ENCODE data around the gene CD300LD.
"Not testable (repeated sequence)": the region's sequence is repeated elsewhere in the genome, so short reads cannot be mapped to it uniquely, and the experiment has no call there.

The CD300LD gene

GRCh38 chr17:74558882-74559519, 33.1 kb downstream of the CD300LD start:
- in situ Hi-C loops (cut with MboI; ENCODE audit: low pct_unique_long_range_greater_than_20kb, low sequenced_read_pairs, unreplicated experiment) = no loop called here
- TF ChIP-seq, protein P1, sequence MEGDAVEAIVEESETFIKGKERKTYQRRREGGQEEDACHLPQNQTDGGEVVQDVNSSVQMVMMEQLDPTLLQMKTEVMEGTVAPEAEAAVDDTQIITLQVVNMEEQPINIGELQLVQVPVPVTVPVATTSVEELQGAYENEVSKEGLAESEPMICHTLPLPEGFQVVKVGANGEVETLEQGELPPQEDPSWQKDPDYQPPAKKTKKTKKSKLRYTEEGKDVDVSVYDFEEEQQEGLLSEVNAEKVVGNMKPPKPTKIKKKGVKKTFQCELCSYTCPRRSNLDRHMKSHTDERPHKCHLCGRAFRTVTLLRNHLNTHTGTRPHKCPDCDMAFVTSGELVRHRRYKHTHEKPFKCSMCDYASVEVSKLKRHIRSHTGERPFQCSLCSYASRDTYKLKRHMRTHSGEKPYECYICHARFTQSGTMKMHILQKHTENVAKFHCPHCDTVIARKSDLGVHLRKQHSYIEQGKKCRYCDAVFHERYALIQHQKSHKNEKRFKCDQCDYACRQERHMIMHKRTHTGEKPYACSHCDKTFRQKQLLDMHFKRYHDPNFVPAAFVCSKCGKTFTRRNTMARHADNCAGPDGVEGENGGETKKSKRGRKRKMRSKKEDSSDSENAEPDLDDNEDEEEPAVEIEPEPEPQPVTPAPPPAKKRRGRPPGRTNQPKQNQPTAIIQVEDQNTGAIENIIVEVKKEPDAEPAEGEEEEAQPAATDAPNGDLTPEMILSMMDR (IDR thresholded peaks at IDR 0.05; ENCODE audit: extremely low read depth, insufficient read depth, missing control alignments) = no peak
- no peak for DNase-seq (ENCODE audit: low spot score)

DNA sequence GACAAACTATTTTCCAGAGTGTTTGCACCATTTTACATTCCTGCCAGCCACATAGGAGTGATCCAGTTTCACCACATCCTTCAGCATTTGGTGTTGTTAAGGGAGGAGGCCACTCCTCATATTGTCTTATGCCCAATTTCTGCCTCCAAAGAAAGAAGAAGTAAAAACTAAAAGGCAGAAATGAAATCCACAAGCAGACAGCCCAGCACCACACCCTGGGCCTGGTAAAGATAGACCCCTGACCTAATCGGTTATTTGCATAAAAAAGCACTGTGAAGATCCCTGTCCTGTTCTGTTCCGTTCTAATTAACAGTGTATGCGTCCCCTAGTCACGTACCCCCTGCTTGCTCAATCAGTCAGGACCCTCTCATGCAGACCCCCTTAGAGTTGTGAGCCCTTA, 33.7 kb downstream of the CD300LD start:
- in situ Hi-C loops (cut with MboI; ENCODE audit: low pct_unique_long_range_greater_than_20kb, low sequenced_read_pairs, unreplicated experiment); DNase-seq (ENCODE audit: low spot score): not testable (repeated sequence)

DNA sequence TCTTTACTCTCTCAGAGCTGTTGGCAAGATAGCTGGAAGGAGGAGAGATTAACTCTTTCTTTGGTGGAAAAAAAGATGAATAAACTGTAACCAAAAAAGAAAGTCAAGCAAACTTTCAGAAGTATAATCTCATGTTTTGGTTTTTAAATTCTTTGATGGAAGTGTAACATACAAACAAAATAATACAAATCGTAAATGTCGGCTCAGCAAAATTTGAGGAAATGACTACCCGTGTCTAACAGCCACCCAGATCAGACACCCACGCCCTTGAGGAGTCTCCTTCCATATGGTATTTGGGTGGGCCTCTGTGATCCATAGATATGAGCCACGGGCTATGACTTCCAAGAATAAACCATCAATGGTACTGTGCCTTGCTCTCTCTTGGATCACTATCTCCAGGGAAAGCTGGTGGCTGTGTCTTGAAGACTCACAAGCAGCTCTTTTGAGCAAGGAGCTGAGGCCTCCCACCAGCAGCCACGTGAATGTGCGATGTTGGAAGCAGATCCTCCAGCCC, 36.6 kb downstream of the CD300LD start:
- no peak for DNase-seq (ENCODE audit: low spot score)
- TF ChIP-seq, protein P1 (IDR thresholded peaks at IDR 0.05; ENCODE audit: extremely low read depth, insufficient read depth, missing control alignments) = no peak
- in situ Hi-C loops (cut with MboI; ENCODE audit: low pct_unique_long_range_greater_than_20kb, low sequenced_read_pairs, unreplicated experiment) = no loop called here

GRCh38 chr17:74554909-74555308, 37.2 kb downstream of the CD300LD start:
- no peak for DNase-seq (ENCODE audit: low spot score)
- in situ Hi-C loops (cut with MboI; ENCODE audit: low pct_unique_long_range_greater_than_20kb, low sequenced_read_pairs, unreplicated experiment) = no loop called here
- TF ChIP-seq, protein P1 (IDR thresholded peaks at IDR 0.05; ENCODE audit: extremely low read depth, insufficient read depth, missing control alignments) = no peak

DNA sequence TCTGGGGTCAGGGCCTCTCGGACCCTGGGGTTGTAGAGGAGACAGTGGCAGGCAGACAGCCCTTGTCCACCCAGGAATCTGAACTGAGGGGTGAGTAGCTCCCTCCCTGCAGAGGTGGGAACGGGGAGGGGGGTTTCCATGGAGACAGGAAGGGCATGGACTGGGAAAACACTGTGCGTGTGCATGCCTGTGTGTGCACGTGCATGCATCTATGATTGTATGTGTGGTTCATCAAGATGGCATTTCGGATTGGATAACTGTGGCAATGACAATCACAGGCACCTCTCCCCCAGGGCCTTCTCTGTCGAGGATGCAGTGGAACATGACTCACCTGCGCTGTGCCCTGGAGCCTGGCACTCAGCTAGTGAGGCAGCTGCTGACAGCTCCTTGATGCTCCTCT, 40.0 kb downstream of the CD300LD start:
- in situ Hi-C loops (cut with MboI; ENCODE audit: low pct_unique_long_range_greater_than_20kb, low sequenced_read_pairs, unreplicated experiment) = no loop called here
- TF ChIP-seq, protein P1 (IDR thresholded peaks at IDR 0.05; ENCODE audit: extremely low read depth, insufficient read depth, missing control alignments) = no peak
- no peak for DNase-seq (ENCODE audit: low spot score)

GRCh38 chr17:74550602-74551001, 41.5 kb downstream of the CD300LD start:
- no peak for DNase-seq (ENCODE audit: low spot score)
- in situ Hi-C loops (cut with MboI; ENCODE audit: low pct_unique_long_range_greater_than_20kb, low sequenced_read_pairs, unreplicated experiment) = no loop called here
- TF ChIP-seq, protein P1 (IDR thresholded peaks at IDR 0.05; ENCODE audit: extremely low read depth, insufficient read depth, missing control alignments) = no peak

- TF ChIP-seq, protein P1 (IDR thresholded peaks at IDR 0.05; ENCODE audit: extremely low read depth, insufficient read depth, missing control alignments) = no peak
- DNase-seq (ENCODE audit: low spot score) = no peak
- in situ Hi-C loops (cut with MboI; ENCODE audit: low pct_unique_long_range_greater_than_20kb, low sequenced_read_pairs, unreplicated experiment) = no loop called here
Measured at GRCh38 chr17:74549343-74549742, 42.7 kb downstream of the CD300LD start.
